ENCODE results near the gene ADIG.

- TF ChIP-seq POLR2A (IDR thresholded peaks at IDR 0.05; ENCODE audit: low read length), result no peak
- no peak for TF ChIP-seq GATA1 (IDR thresholded peaks at IDR 0.05; ENCODE audit: low read depth, low read length)
Observed at GRCh38 chr20:38569747-38570525, 11.1 kb upstream of the ADIG start.

Measured in erythroblast (primary cell).